HepG2 (cell line): ENCODE results near the gene SMTNL1. TPM values are rescaled to one million over a fixed set of nuclear protein-coding genes. Genes with fewer than 3 reads are reported as not detected.

ENCODE experiments used
- ATAC-seq: fragments of 200-7000 bp; cut with Tn5 transposase; 3 replicates; pipeline ENCODE4 v1.9.1; 2020; ENCODE audit warnings: mild to moderate bottlenecking, moderate library complexity
- BruUV-seq: library from RNA; stranded (reverse); fragments of 400-500 nt; replicated peaks from 2 replicates; lab custom pipeline; 2021; lab: Mats Ljungman, UMichigan
- CTCF ChIA-PET: fragments of 300-600 bp; formaldehyde crosslinking; extraction: SDS; loops from one replicate; lab custom pipeline; 2021; ENCODE audit warnings: low total read pairs, inconsistent platforms, low intra/inter-chr PET ratio; lab: Yijun Ruan, JAX
- POLR2A ChIA-PET: fragments of 350-600 bp; sonication (Branson Sonifier 250); formaldehyde crosslinking; loops from one replicate; lab custom pipeline; 2020; ENCODE audit warnings: antibody characterized with exemption, inconsistent platforms; lab: Yijun Ruan, JAX
- DNase-seq: peaks from one replicate; pipeline ENCODE4 v3.0.0-alpha.2; 2015; ENCODE audit warnings: low spot score
- FAIRE-seq: peaks from 3 replicates; lab custom pipeline; 2011; peaks lifted over from hg19 to GRCh38; lab: Jason Lieb, UNC
- H2AFZ ChIP-seq: one replicate; pipeline ENCODE4 v1.6.1; 2011; ENCODE audit warnings: low read length, inconsistent platforms
- H3K27ac ChIP-seq: fragments of 300-600 bp; 3 replicates; pipeline ENCODE4 v1.8.0; 2011; ENCODE audit warnings: mixed run types, mild to moderate bottlenecking, mixed read lengths, low read length, inconsistent platforms; ENCODE audit not compliant: insufficient read depth; ENCODE audit errors: extremely low read length
- H3K27me3 ChIP-seq, 2 experiments: fragments of 200-600 bp in 1 of 2; 2 replicates in 1 of 2; 3 replicates in 1 of 2; pipeline versions ENCODE4 v1.6.0 to v1.8.0; 2011; ENCODE audit warnings: low read length in 2 of 2, mild to moderate bottlenecking in 2 of 2, moderate library complexity in 2 of 2, inconsistent platforms in 1 of 2; ENCODE audit not compliant: insufficient read depth in 2 of 2, control insufficient read depth in 1 of 2
- H3K36me3 ChIP-seq, 2 experiments: fragments of 200-600 bp in 1 of 2; replicated peaks in 1 of 2; 2 replicates in 1 of 2; 3 replicates in 1 of 2; pipeline versions ENCODE4 v1.5.1 to v1.8.0; 2011; ENCODE audit warnings: low read length in 2 of 2, inconsistent platforms in 1 of 2; ENCODE audit not compliant: insufficient read depth in 2 of 2, control insufficient read depth in 1 of 2
- H3K4me1 ChIP-seq: 2 replicates; pipeline ENCODE4 v1.5.1; 2012; ENCODE audit warnings: low read length, inconsistent platforms; ENCODE audit not compliant: insufficient read depth
- H3K4me2 ChIP-seq: 2 replicates; pipeline ENCODE4 v1.6.0; 2011; ENCODE audit warnings: low read depth, low read length, inconsistent platforms
- H3K4me3 ChIP-seq, 3 experiments: fragments of 200-600 bp in 1 of 3; sonication (generic), shearing (Covaris generic) in 1 of 3; replicated peaks in 1 of 3; 2 replicates each; pipeline ENCODE4 v1.5.1; 2011 to 2016; ENCODE audit warnings: low read length in 3 of 3, inconsistent platforms in 2 of 3, low read depth in 2 of 3, mild to moderate bottlenecking in 2 of 3, control low read depth in 1 of 3, mixed read lengths in 1 of 3; ENCODE audit not compliant: insufficient read depth in 1 of 3
- H3K79me2 ChIP-seq: one replicate; pipeline ENCODE4 v1.6.1; 2011; ENCODE audit warnings: low read length, inconsistent platforms; ENCODE audit not compliant: insufficient read depth
- H3K9ac ChIP-seq: 2 replicates; pipeline ENCODE4 v1.6.0; 2011; ENCODE audit warnings: mild to moderate bottlenecking, low read depth, low read length, inconsistent platforms; ENCODE audit not compliant: insufficient read depth
- H3K9me3 ChIP-seq: 2 replicates; pipeline ENCODE4 v1.5.1; 2012; ENCODE audit warnings: mild to moderate bottlenecking, low read length
- H4K20me1 ChIP-seq: 2 replicates; pipeline ENCODE4 v1.6.0; 2011; ENCODE audit warnings: inconsistent platforms, mild to moderate bottlenecking, low read length, moderate library complexity; ENCODE audit not compliant: insufficient read depth
- IKZF4 ChIP-seq: sonication (generic); formaldehyde crosslinking; IDR thresholded peaks from 2 replicates; pipeline ENCODE4 v1.5.1; 2020; ENCODE audit warnings: borderline replicate concordance, mild to moderate bottlenecking, low read depth, missing genetic modification reagents; ENCODE audit errors: not compliant biosample characterization
- KDM6A ChIP-seq: IDR thresholded peaks from 2 replicates; pipeline ENCODE4 v1.6.1; 2016; ENCODE audit warnings: low read depth
- NCOA1 ChIP-seq: sonication (generic); formaldehyde crosslinking; IDR thresholded peaks from 2 replicates; pipeline ENCODE4 v1.9.0; 2021; ENCODE audit warnings: missing genetic modification reagents
- PAF1 ChIP-seq: IDR thresholded peaks from 2 replicates; pipeline ENCODE4 v1.6.1; 2016; ENCODE audit warnings: missing genetic modification reagents, missing compliant biosample characterization
- PAWR ChIP-seq: sonication (generic); formaldehyde crosslinking; IDR thresholded peaks from 2 replicates; pipeline ENCODE4 v1.4.0; 2020; ENCODE audit warnings: missing genetic modification reagents, mild to moderate bottlenecking, borderline replicate concordance
- PHF5A ChIP-seq: IDR thresholded peaks from one replicate; pipeline ENCODE4 v1.6.1; 2018; ENCODE audit warnings: low read depth, missing genetic modification reagents; ENCODE audit not compliant: unreplicated experiment
- STAT5B ChIP-seq: sonication (generic); formaldehyde crosslinking; IDR thresholded peaks from 2 replicates; pipeline ENCODE4 v1.4.0; 2020; ENCODE audit warnings: missing genetic modification reagents
- ZKSCAN1 ChIP-seq: fragments of 150-350 bp; IDR thresholded peaks from 2 replicates; pipeline ENCODE4 v1.6.1; 2014; ENCODE audit warnings: low read length
- ZNF558 ChIP-seq: sonication (generic); formaldehyde crosslinking; IDR thresholded peaks from 2 replicates; pipeline ENCODE4 v1.9.0; 2022; ENCODE audit warnings: mild to moderate bottlenecking, missing genetic modification reagents, borderline replicate concordance
- WGBS: methylation state at CpG from one replicate; pipeline ENCODE4 v1.1.6; 2017; ENCODE audit warnings: low lambda C conversion rate; 5-methylcytosine and 5-hydroxymethylcytosine counted together
- in situ Hi-C: cut with HindIII; loops from 2 replicates; pipeline ENCODE4 v1.10.0; 2017; ENCODE audit warnings: low pct_unique_long_range_greater_than_20kb; ENCODE audit not compliant: extremely low pct_ligation_motif_present
- intact Hi-C: fragments of 100-400 bp; cut with micrococcal nuclease; formaldehyde crosslinking; loops from one replicate; pipeline ENCODE4 v1.10.0; 2022; ENCODE audit not compliant: unreplicated experiment
- polyA plus RNA-seq, 8 experiments: library from polyadenylated mRNA; depleted of rRNA in 3 of 8; stranded (reverse) in 7 of 8; unstranded in 1 of 8; fragments of >200 nt; fragmentation: Illumina TruSeq in 4 of 8; extraction: Trizol in 4 of 8; gene quantifications; 2 replicates each; pipeline versions ENCODE4 v1.2.1 to v1.2.3, GENCODE V29; 2011 to 2016; ENCODE audit warnings: low read depth in 4 of 8, missing spikeins in 1 of 8, mixed read lengths in 1 of 8; ENCODE audit not compliant: insufficient read depth in 1 of 8
- total RNA-seq, 5 experiments: library from RNA; depleted of rRNA; stranded (reverse); fragments of >200 nt; fragmentation: Illumina TruSeq; extraction: Trizol; gene quantifications; 2 replicates each; pipeline ENCODE4 v1.2.3, GENCODE V29; 2016; ENCODE audit warnings: low read depth in 1 of 5
- TF ChIP-seq, protein P1 (sequence below): IDR thresholded peaks from 2 replicates; pipeline ENCODE4 v1.6.1; 2016; ENCODE audit warnings: missing compliant biosample characterization, missing genetic modification reagents, borderline replicate concordance

SMTNL1 gene
- total and polyA plus RNA-seq, 2 of the 13 experiments (the other 11 are each of a cell fraction or from before 2014, with no cell fraction given), result 0.04 TPM; not detected in 1

DNA sequence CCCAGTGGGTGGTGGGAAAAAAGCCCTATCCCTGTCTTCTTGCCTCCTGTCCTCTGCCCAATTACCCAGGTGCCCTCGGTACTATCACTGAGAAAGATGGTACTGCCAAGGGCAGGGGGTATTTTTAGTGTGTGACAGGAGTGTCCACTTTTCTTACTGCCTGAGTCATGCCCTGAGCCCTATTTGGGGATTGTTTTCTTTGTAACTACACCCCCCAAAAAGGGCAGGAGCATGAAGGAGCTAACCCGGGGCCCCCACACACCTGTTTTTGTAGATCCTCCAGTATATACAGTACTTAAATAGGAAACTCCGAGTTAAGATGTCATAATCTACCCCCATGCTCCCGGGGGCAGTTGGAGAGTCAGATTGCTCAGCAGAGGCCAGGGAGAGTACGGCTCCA lies 3.8 kb downstream of the SMTNL1 start:
- BruUV-seq, result no TSS peak
- no peaks in the 10 kb centered on the region for H3K36me3 ChIP-seq
- H4K20me1 ChIP-seq, result no peaks in the 10 kb centered on the region
- 25% methylated on average over 5 of the region's 5 CpGs for WGBS
- H3K9ac ChIP-seq, result no peak overlapping the region
- H3K4me3 ChIP-seq, result no peak overlapping the region
- H3K79me2 ChIP-seq, result no peaks in the 10 kb centered on the region
- H3K4me1 ChIP-seq, result peaks cover 12% of the 10 kb centered on the region; the same call in 1 of the 2 replicates
- intact Hi-C loops (no loop called here), in situ Hi-C loops (no loop called here)
- H3K27ac ChIP-seq, result no peak overlapping the region
- POLR2A ChIA-PET, result no interaction called here
- H3K4me2 ChIP-seq, result no peak overlapping the region
- no peak for DNase-seq
- CTCF ChIA-PET, result no interaction called here
- no peak for ATAC-seq
- FAIRE-seq, result no peak
- TF ChIP-seq PAWR (CRISPR knock-in tag) (no peak), STAT5B (CRISPR knock-in tag) (no peak), NCOA1 (CRISPR knock-in tag) (no peak), PAF1 (no peak), ZNF558 (CRISPR knock-in tag) (no peak), KDM6A (CRISPR knock-in tag) (no peak), ZKSCAN1 (no peak), PHF5A (no peak), IKZF4 (CRISPR knock-in tag) (no peak)
- TF ChIP-seq, protein P1, sequence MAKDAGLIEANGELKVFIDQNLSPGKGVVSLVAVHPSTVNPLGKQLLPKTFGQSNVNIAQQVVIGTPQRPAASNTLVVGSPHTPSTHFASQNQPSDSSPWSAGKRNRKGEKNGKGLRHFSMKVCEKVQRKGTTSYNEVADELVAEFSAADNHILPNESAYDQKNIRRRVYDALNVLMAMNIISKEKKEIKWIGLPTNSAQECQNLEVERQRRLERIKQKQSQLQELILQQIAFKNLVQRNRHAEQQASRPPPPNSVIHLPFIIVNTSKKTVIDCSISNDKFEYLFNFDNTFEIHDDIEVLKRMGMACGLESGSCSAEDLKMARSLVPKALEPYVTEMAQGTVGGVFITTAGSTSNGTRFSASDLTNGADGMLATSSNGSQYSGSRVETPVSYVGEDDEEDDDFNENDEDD (CRISPR knock-in tag), result no peak
- no peaks in the 10 kb centered on the region for H3K9me3 ChIP-seq
- H2AFZ ChIP-seq, result no peak overlapping the region
- H3K27me3 ChIP-seq, result peaks cover 0 to 29% of the 10 kb centered on the region in 2 experiments; a peak in 3 of 5 replicates
